Keratinocyte (primary cell): Measurements from ENCODE around the gene PRR23A. TPM values are rescaled to one million over a fixed set of nuclear protein-coding genes. Genes with fewer than 3 reads are reported as not detected.

Experiments used
- DNase-seq: peaks from one replicate; pipeline ENCODE4 v3.0.0-alpha.2; 2011; ENCODE audit warnings: low read depth, missing footprints, low spot score
- FAIRE-seq: peaks from 2 replicates; lab custom pipeline; 2011; peaks lifted over from hg19 to GRCh38; lab: Jason Lieb, UNC
- H2AFZ ChIP-seq: 2 replicates; pipeline ENCODE4 v1.6.0; 2012; ENCODE audit warnings: low read length, control low read depth, inconsistent platforms; ENCODE audit not compliant: control insufficient read depth
- H3K27ac ChIP-seq: 2 replicates; pipeline ENCODE4 v1.5.1; 2011; ENCODE audit warnings: low read length; ENCODE audit not compliant: control insufficient read depth, insufficient read depth
- H3K27me3 ChIP-seq: 3 replicates; pipeline ENCODE4 v1.6.0; 2011; ENCODE audit warnings: low read length; ENCODE audit not compliant: control insufficient read depth, insufficient read depth; ENCODE audit errors: extremely low read depth
- H3K36me3 ChIP-seq, 2 experiments: 2 replicates in 1 of 2; 3 replicates in 1 of 2; pipeline ENCODE4 v1.5.1; 2011; ENCODE audit warnings: low read length in 2 of 2, mild to moderate bottlenecking in 1 of 2; ENCODE audit not compliant: control insufficient read depth in 2 of 2, insufficient read depth in 2 of 2; ENCODE audit errors: extremely low read depth in 1 of 2
- H3K4me1 ChIP-seq: 3 replicates; pipeline ENCODE4 v1.5.1; 2011; ENCODE audit warnings: low read length; ENCODE audit not compliant: control insufficient read depth, insufficient read depth; ENCODE audit errors: extremely low read depth
- H3K4me2 ChIP-seq: 3 replicates; pipeline ENCODE4 v1.6.0; 2011; ENCODE audit warnings: low read depth, low read length; ENCODE audit not compliant: control insufficient read depth, insufficient read depth; ENCODE audit errors: extremely low read depth
- H3K4me3 ChIP-seq, 3 experiments: fragments of 200-600 bp in 1 of 3; sonication (generic) in 1 of 3; 2 replicates in 2 of 3; 3 replicates in 1 of 3; pipeline ENCODE4 v1.5.1; 2011 to 2016; ENCODE audit warnings: low read length in 3 of 3, mild to moderate bottlenecking in 3 of 3, control low read depth in 2 of 3, inconsistent platforms in 1 of 3, low read depth in 1 of 3, mixed read lengths in 1 of 3, mixed run types in 1 of 3, moderate library complexity in 1 of 3; ENCODE audit not compliant: control insufficient read depth in 2 of 3, insufficient read depth in 2 of 3; ENCODE audit errors: extremely low read depth in 1 of 3
- H3K79me2 ChIP-seq: 2 replicates; pipeline ENCODE4 v1.6.0; 2012; ENCODE audit warnings: low read length; ENCODE audit not compliant: control insufficient read depth, insufficient read depth
- H3K9ac ChIP-seq: 3 replicates; pipeline ENCODE4 v1.6.0; 2011; ENCODE audit warnings: low read length; ENCODE audit not compliant: control insufficient read depth, insufficient read depth; ENCODE audit errors: extremely low read depth
- H3K9me1 ChIP-seq: 3 replicates; pipeline ENCODE4 v1.6.0; 2011; ENCODE audit warnings: low read length; ENCODE audit not compliant: control insufficient read depth, insufficient read depth; ENCODE audit errors: extremely low read depth
- H3K9me3 ChIP-seq: 2 replicates; pipeline ENCODE4 v1.5.1; 2012; ENCODE audit warnings: low read depth, low read length; ENCODE audit not compliant: control insufficient read depth
- H4K20me1 ChIP-seq: 3 replicates; pipeline ENCODE4 v1.6.0; 2011; ENCODE audit warnings: low read length; ENCODE audit not compliant: control insufficient read depth, insufficient read depth; ENCODE audit errors: extremely low read depth
- CTCF ChIP-seq, 3 experiments: IDR thresholded peaks in 1 of 3; conservative IDR thresholded peaks in 1 of 3; optimal IDR thresholded peaks in 1 of 3; 2 replicates in 2 of 3; 3 replicates in 1 of 3; pipeline versions ENCODE3 to v1.5.1; 2011; ENCODE audit warnings: low read length in 3 of 3, mild to moderate bottlenecking in 3 of 3, moderate library complexity in 2 of 3, control low read depth in 1 of 3, inconsistent platforms in 1 of 3; ENCODE audit not compliant: insufficient read depth in 2 of 3; ENCODE audit errors: extremely low read depth in 1 of 3
- EZH2 ChIP-seq: IDR thresholded peaks from one replicate; pipeline ENCODE4 v1.6.1; 2012; ENCODE audit warnings: inconsistent platforms, mild to moderate bottlenecking, low read length, moderate library complexity
- dilution Hi-C: fragments of 300-500 bp; cut with MboI; formaldehyde crosslinking; loops from one replicate; pipeline ENCODE4 v1.7.0; 2020; ENCODE audit warnings: low sequenced_read_pairs; ENCODE audit not compliant: extremely low pct_ligation_motif_present
- polyA plus RNA-seq, 5 experiments: library from polyadenylated mRNA; depleted of rRNA in 3 of 5; stranded (reverse) in 3 of 5; stranded (forward) in 1 of 5; unstranded in 1 of 5; fragments of >200 nt; gene quantifications; 1 replicate in 1 of 5; 2 replicates in 3 of 5; 3 replicates in 1 of 5; pipeline versions ENCODE4 v1.2.1 to v1.2.3, GENCODE V29; 2011 to 2012; ENCODE audit warnings: missing spikeins in 2 of 5, low read depth in 1 of 5, low replicate concordance in 1 of 5

PRR23A gene
- polyA plus RNA-seq, 1 donor (not counting 4 experiments of a cell fraction or from before 2014, with no cell fraction given) = not detected

GRCh38 chr3:139005356-139005993, 593 bp downstream of the PRR23A start:
- TF ChIP-seq EZH2 (no peak), CTCF (optimal IDR thresholded peaks at IDR 0.05 in 1 of 3, IDR thresholded peaks at IDR 0.05 in 1 of 3, conservative IDR thresholded peaks at IDR 0.05 in 1 of 3; ENCODE audit: extremely low read depth in 1 of 3, insufficient read depth in 2 of 3, low read length in 3 of 3) (no peak)
- Histone ChIP-seq H3K9ac (no peak overlapping the region), H3K4me2 (no peak overlapping the region), H3K36me3 (no peaks in the 10 kb centered on the region), H3K27me3 (no peaks in the 10 kb centered on the region), H4K20me1 (no peaks in the 10 kb centered on the region), H3K9me3 (no peaks in the 10 kb centered on the region), H3K4me1 (no peaks in the 10 kb centered on the region), H3K9me1 (no peaks in the 10 kb centered on the region), H3K4me3 (no peak overlapping the region), H3K79me2 (no peaks in the 10 kb centered on the region), H3K27ac (no peak overlapping the region), H2AFZ (no peak overlapping the region)
- DNase-seq = no peak
- FAIRE-seq = no peak
- dilution Hi-C loops = no loop called here

DNA sequence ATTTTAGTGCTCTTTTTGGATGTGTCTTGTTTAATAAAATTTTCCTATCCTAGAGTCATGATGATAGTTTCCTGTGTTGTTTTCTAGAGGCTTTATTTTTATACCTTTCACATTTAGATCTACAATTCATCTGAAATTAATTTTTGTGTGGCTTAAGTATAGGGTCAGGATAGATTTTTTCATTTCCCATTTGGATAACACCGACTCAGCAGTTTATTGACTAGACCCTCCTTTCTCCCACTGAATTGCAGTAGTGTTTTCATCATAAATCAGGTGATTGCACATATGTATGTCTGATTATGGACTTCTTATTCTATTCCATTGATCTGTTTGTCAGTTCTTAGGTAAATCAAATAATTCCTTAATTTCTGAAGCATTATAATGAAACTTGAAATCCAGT, 10.4 kb downstream of the PRR23A start:
- H3K79me2 ChIP-seq = no peaks in the 10 kb centered on the region
- H2AFZ ChIP-seq = no peak overlapping the region
- H3K9me1 ChIP-seq = no peaks in the 10 kb centered on the region
- H3K4me3 ChIP-seq = no peak overlapping the region
- DNase-seq (no peak), FAIRE-seq (no peak)
- no peak overlapping the region for H3K4me2 ChIP-seq
- H3K9me3 ChIP-seq = no peaks in the 10 kb centered on the region
- no peaks in the 10 kb centered on the region for H3K4me1 ChIP-seq
- H4K20me1 ChIP-seq = no peaks in the 10 kb centered on the region
- H3K9ac ChIP-seq = no peak overlapping the region
- no peak overlapping the region for H3K27ac ChIP-seq
- dilution Hi-C loops = no loop called here
- TF ChIP-seq EZH2 (no peak), CTCF (optimal IDR thresholded peaks at IDR 0.05 in 1 of 3, IDR thresholded peaks at IDR 0.05 in 1 of 3, conservative IDR thresholded peaks at IDR 0.05 in 1 of 3; ENCODE audit: extremely low read depth in 1 of 3, insufficient read depth in 2 of 3, low read length in 3 of 3) (no peak)
- H3K36me3 ChIP-seq = no peaks in the 10 kb centered on the region
- H3K27me3 ChIP-seq = no peaks in the 10 kb centered on the region
